Stimulated activated CD4-positive, alpha-beta T cell treated with anti-CD3 and anti-CD28 coated beads, Interleukin-15, amount 100 ng/mL, for 48 hours (primary cell): ENCODE results near the gene FIS1.

Experiments
- DNase-seq, 2 donors: peaks; one replicate each; pipeline ENCODE4 v3.0.0-alpha.2; 2020; ENCODE audit warnings: low read depth in 2 of 2

The FIS1 gene

DNA sequence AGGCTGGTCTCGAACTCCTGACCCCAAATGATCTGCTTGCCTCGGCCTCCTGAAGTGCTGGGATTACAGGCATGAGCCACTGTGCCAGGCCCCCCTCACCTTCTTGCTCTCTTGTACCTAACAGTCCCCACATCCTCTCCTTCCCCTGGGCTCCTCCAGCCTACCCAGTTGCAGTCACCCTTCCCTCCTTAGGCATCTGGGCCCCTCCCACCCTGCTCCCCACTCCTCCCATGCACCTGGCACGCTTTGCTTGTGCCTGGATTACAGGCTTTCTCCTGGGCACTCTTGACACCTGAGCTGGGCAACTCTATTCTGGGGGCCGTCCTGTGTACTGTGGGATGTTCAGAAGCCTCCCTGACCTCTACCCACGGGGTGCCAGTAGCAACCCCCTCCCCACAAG lies 10.2 kb downstream of the FIS1 start:
- no peak for DNase-seq

DNA sequence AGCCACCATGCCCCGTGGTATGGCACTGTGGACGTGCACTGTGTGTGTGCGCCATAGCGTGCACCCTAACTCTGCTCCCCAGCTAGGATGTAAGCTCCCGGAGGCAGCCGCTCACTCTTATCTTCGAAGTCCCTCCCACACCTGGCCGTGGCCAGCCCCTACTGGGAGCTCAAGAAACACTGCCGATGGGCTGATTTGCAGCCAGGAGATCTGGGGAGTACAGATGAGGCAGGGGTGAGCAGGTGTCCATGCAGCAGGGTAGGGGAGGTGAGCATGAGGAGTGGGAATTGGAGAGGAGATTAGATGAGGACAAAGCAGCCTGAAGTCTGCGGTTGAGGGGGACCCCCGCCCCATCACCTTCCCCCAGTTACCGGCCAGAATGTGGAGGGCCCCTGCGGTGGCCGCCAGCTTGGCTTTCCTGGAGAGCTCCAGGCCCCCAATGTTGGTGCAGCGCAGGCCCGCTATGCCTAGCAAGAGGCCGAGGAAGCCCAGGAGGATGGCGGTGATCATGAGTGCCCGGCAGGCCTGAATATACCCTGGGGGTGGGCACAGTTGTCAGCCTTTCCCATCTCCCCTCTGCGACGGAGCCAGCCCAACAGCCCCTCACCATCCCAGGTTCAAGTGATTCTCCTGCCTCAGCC lies 10.9 kb downstream of the FIS1 start:
- DNase-seq = no peak

DNA sequence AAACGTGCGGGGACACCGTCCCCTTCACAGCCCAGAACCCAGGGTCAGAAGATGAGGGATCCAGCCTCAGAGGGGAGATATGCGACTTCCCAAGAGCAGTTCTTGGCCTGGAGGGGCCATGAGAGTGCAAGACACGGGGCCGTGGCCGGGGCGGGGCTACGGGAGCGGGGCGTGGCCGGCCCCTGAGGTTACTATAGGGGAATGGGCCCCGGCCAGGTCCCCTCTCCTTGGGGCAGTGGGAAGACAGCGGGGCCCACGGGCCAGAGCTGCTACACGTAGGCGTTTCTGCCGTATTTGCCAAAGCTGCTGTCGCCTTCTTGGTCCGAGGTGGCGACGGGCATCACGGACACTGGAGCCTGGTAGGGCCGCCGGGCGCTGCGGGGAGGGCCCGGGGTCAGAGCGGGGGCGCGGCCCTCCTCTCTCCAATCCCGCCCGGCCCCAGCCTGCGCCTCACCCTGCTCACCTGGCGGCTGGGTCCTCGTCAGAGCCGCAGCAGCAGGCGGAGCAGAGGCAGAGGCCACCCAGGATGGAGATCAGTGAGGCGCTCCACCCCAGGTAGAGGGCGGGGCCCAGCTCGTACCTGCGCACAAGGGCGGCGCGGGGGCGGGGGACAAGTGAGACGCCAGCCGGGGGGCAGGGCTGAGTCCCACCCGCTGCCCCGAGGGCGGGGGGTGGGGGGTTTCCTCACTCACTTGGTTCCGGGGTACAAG lies 12.6 kb downstream of the FIS1 start:
- no peak for DNase-seq

DNA sequence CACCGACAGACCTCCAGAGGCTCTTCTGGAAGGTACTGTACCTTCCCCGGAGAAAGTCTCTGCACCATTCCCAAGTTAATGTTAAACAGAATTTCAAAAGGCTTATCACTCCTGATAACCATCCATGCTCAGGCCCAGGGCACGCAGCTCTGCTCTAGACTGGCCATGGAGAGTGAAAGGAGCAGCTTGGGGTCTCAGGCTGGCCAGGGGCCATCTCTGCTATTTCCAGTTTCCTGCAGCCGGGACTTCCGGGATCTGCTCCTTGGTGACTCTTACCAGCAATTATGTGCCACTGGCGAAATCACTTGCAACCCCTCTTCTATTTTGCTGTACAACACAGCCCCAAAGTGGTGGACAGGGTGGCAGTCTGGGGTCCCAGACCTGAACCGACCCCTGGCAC lies 13.2 kb downstream of the FIS1 start:
- no peak for DNase-seq

DNA sequence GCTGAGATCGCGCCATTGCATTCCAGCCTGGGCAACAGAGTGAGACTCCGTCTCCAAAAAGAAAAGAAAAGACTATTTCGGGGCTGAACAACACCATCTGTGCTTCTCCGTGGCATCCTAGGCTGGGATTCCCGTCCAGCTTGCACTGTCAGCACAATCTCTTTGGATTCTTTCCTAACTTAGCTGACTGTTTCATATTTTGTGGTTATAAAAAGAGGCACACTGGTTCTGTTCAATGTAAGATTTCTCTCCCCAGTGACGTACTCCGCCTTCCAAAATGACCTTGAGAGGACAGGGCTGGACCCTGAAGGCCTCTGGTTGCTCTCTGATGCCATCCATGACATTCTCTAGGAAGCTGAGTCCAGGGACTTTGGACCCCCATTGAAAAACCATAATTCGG lies 18.2 kb downstream of the FIS1 start:
- no peak for DNase-seq

DNA sequence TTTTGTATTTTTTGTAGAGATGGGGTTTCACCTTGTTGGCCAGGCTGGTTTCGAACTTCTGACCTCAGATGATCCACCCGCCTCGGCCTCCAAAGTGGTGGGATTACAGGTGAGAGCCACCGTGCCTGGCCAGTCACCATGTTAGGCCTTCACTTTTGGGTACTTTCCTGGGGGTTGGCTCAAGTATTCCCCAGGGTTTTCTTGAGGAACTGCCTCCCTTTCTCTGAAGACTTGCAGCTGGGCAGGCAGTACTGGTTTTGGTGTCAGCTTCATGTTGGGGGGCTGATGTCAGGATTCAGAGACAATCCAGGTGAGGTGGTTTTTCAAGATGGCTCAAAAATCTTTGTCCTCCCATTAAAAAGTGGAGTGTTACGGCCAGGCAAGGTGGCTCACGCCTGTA lies 19.2 kb downstream of the FIS1 start:
- no peak for DNase-seq

DNA sequence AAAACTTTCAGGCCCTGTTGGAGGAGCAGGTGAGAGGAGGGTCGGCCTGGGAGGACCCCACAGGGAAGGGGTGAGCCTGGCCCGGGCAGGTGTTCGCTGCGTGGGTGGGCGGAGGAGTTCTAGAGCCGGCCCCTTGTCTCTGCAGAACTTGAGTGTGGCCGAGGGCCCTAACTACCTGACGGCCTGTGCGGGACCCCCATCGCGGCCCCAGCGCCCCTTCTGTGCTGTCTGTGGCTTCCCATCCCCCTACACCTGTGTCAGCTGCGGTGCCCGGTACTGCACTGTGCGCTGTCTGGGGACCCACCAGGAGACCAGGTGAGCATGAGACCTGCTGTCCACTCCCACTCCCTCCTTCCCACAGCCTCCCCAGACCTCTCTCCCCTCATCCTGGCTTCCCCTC lies 21.4 kb downstream of the FIS1 start:
- no peak for DNase-seq

DNA sequence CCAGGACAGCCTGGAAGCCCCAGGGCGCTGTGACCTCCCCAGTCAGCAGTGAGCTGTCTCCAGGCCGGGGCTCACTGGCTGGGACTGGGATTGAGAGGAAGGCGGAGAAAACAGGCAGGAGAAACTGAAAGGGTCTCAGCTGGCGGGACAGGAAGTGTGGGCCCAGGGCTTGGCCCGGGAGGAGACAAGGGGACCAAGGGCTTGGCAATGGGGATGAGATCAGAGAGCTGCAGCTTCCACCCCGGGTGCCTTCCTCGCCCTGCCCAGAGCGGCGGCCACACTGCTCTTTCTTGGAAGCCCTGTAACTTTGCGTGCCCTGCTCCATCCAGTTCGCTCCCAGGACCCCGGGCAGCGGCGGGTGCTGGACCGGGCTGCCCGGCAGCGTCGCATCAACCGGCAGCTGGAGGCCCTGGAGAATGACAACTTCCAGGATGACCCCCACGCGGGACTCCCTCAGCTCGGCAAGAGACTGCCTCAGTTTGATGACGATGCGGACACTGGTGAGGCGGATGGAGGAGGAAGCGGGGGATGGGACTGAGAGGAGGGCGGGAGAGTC lies 22.5 kb downstream of the FIS1 start:
- DNase-seq = no peak

DNA sequence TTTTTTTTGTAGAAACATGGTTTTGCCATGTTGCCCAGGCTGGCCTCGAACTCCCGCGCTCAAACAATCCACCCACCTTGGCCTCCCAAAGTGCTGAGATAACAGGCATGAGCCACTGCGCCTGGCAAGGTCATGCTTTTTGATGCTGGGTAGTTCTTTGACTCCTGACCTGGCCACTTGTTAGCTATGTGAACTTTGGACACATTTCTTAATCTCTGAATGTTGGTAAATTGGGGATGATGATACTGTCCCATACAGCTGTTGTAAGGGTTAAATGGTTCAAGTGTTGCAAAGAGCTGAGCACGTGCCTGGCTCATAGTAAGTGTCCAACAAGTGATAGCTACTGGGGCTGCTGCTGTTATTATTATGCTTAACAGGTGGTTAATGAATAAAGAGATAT lies 24.6 kb downstream of the FIS1 start:
- DNase-seq = no peak

DNA sequence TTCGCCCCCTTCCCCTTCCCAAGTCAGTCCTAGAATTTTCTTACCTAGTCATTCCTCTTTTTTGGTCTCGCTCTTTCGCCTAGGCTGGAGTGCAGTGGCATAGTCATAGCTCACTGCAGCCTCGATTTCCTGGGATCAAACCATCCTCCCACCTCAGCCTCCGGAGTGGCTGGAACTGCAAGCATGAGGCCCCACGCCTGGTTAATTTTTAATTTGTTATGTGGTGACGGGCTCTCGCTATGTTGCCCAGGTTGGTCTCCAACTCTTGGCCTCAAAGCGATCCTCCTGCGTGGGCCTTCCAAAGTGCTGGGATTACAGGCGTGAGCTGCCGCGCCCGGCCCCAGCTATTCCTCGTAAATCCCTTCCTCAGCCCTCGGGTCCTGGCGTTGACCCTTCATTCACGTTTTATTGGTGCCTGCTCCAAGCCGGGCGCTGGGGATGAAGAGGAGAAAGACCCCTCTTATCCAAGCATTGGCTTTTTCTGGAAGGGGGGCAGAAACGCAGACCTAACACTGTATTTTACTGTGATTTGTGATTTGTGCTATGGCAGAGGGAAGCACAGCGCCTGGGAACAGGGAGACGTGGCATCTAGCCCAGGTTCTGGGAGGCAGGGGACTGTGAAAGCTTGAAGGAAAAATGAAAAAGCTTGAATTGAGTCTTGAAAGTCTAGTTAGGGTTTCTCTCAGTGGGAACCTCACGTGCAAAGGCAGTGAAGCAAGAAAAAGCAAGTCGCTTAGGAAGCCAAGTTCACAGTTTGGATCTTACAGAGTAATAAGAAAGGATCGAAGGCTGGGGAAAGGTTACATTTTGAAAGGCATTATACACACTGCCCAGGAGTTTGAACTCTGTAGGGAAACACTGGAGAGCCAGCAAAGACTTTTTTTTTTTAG lies 26.4 kb downstream of the FIS1 start:
- DNase-seq = no peak

DNA sequence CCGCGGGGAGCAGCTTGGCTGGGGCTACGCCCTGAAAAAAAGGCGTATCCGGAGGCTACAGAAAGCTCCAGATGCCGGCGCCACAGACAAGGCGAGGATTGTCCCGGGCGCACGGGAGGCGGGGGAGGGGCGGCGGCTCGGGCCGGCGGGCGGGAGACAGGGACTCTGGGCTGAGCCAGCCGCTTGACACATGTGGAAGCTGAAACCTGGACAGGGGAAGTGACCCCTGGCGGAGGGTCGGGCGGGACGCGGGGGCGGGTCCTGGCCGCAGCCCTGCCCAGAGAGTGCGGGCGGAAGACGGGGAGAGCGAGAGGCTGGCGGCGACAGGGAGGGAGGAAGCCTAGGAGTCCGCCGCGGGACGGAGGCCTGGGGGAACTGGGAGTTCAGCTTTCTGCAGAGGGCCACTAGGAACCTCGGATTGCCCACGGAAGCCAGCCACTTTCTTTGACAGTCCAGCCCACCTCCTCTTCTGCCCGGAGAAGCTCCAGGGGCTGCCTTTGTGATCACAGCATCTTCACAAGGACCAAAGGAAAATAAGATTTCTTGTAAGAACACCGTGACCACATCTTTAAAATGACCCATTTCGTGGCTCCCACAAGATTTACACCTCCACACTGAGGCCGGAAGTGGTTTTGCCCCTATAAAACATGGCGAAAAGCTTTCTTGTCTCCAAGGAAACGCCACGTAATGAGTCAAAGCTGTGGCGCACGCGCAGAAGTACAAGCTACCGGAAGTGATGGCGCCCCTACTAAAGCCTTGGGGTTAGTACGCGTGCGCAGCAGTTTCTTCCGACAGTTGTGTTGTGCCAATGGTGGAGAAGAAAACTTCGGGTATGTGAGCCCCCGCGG lies 27.3 kb downstream of the FIS1 start, which contains the start of the genes PLOD3 and ZNHIT1:
PLOD3 (minus strand) TSS at position 194 of the 848 bp plus-strand sequence. CDS start 307 bp downstream, outside the sequence.
ZNHIT1 (plus strand) TSS at position 778 of the 848 bp plus-strand sequence; CDS start at position 809, 31 bp downstream.
- peak; percentile 91 to 92 for DNase-seq

DNA sequence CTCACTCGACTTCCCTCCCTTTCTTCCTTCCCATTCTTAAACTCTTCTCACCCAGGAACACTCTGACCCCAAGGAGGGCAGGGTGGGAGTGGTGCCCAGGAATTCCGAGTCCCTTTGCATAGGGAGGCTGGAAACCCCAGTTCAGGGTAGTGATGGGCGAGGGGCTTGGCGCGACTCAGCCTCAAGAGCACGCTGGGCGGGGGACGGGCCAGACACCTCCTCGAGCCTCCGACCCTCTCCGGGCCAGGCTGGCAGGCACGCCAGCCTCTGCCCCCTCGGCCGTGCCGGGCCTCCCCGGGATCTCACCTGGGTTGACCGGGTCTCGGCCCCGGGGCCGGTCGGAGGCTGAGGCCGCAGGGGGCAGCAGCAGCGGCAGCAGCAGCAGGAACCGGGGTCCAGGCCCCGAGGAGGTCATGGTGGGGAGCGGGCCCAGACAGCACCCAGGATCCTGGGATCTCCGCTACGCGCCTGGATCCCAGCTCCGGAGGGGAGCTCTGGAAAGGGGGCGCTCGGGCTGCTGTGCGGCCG lies 28.0 kb downstream of the FIS1 start:
- DNase-seq = no peak

DNA sequence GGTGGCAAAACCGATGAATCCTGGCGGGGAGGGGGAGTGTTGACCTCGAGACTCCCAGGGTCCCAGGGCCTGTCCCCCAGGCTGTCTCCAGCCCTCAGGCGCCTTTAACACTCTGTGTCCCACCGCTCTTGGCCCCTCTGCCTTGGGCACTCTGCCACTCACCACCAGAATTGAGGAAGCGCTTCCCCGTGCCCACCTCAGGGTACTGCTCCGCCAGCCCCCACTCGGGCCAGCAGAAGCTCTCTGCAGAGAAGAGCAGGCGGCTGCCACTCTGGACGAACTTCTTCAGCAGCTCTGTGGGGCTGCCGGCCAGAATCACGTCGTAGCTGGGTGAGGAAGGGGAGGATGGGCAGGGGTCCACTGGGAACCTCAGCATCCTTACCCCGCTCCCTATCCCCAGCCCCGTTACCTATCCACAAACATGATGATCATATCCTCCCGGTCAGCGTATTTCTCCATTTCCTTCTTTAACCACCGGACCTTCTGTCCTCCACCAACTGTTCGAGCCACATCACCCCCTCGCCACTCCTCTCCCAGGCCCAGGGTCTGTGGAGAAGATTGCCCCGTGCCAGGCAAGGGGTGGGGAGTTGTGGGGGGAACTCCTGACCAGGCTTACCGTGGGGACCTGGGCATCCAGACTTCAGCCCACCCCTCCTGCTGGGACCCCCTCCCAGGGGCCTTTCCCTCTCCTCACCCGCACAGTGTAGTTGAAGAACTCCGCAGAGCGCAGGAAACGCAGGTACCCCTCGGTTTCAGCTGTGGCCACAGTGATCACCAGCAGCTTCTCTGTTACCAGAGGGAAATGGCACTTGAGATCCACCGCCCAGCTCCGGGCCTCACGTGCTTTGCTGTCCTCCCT lies 28.7 kb downstream of the FIS1 start:
- DNase-seq = no peak

DNA sequence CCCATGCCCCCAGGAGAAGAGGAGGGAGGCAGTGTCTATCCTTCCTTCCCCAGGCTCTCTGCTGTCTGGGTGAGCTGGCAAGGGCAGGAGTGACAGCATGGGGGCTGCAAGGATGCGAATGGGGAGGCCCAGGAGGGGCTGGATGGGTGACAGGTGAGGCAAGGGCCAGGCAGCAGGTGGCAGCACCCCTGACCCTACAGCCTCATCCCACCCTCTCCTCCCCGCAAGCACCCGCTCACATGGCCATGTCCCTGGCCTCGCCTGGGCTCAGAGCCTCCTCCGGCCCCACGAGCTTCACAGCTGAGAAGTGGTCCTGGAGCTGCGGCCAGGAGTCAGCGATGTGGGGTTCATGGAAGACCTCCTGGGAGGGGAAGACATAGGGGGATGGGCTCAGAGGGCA lies 32.9 kb downstream of the FIS1 start:
- no peak for DNase-seq

DNA sequence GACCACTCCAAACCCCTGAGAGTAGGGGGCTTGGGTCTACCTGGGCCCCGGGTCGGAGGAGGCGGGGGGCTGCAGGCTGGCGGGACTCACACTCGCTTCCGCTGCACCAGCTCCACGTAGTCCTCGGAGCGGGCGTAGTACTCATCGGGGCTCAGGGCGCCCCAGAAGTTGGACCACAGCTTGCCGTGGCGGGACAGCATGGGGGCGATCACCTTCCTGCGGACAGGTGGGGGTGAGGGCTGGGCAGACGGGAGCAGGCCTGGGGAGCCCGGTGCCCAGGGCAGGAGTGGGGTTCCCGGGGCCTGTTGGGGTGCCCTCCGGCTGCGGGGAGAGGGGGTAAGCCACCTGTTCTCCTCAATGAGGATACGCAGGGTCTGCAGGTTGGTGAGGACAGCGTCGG lies 33.4 kb downstream of the FIS1 start:
- DNase-seq = no peak

DNA sequence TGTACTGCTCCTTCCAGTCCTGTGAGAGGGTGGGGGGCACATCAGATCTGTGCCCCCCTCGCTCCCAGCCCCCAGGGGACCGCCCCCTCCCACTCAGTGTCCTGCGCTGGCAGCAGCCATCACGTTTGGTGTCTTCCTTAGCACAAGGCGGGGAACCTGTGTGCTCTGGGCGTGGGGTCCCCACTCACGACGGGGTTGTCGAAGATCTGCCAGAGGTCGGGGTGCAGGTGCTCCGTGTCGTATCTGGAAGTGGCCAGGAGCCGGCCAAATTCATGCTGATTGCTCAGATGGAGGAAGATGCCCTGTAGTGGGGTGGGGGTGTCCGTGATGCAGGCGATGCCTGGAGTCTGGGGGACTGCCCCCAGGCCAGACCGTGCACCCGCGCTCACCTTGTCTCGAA lies 34.7 kb downstream of the FIS1 start:
- no peak for DNase-seq

DNA sequence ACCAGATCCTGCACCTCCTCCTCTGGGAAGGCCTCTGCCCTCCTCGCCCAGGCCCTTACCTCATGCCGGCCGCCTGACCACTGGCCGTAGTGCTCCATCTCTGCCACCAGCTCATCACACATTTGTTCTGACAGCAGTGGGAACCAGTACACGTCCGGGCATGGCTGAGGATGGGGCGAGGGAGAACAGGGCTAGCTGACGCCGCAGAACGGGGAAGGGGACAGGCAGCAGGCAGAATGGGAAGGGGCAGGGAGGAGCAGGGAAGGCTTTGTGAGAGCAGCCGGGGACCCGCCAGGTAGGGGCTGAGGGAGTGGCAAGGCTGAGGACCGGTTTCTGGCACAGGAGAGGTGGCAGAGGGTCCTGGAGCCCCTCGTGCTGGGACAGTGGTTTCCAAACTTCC lies 36.1 kb downstream of the FIS1 start:
- DNase-seq = no peak

DNA sequence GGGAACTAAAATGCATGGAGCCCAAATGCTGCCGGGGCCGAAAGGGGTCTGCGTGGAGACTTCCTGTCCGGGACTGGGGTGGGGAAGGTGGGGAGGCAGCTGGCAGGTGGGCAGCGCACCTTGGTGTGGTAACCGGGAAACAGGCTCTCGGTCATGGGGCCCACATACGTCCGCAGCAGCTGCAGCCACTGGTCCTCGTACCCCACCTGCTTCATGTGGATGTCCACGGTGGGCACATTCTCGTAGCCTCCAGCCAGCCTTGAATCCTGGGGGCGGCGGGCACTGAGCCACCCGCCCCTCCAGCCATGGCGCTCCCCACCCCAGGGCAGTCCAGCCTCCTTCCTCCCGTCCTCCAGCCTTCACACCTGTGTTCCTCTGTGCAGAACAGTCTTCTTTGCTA lies 37.4 kb downstream of the FIS1 start:
- no peak for DNase-seq

DNA sequence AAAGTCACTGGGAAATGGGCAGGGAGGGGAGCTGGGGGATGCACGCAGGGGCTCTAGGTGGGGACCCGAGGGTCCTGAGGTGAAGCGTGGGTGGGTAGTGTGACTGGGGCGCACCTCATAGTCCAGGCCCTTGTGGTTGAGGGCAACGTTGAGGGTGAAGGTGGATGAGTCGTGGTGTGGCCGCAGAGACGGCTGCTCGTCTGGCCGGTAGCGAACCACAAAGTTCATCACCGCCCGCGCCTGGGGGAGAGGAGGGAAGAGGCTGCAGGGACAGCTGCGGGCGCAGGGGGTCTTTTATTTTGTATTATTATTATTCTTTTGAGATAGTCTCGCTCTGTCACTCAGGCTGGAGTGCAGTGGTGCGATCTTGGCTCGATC lies 38.2 kb downstream of the FIS1 start:
- DNase-seq = no peak
